Iris pigment epithelial cell (primary cell): ENCODE data around the gene MBD5.
"Not testable (repeated sequence)": the region's sequence is repeated elsewhere in the genome, so short reads cannot be mapped to it uniquely, and the experiment has no call there.

Experiments
- DNase-seq: peaks from one replicate; pipeline ENCODE4 v3.0.0-alpha.2; 2011; ENCODE audit warnings: low read depth

MBD5 gene

DNA sequence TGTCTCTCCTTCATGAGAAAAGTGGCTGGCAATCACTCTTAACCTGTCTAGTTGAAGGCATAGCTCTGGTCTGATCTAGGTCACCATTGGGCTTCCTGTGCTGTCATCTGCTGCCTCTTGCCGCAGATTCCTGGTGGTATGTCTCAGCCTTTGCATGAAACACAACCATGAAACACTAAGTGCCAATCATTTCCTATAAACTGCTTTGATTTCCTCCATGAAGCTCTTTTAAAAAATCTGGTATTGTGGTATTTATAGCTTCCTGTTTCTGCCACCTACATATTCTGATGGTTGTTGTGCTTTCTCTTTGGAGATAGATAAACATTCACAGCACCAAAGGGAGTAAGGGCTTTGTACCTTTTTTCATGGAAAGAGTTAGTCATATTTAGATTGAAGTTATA is 503.6 kb downstream of the MBD5 start:
- no peak for DNase-seq

DNA sequence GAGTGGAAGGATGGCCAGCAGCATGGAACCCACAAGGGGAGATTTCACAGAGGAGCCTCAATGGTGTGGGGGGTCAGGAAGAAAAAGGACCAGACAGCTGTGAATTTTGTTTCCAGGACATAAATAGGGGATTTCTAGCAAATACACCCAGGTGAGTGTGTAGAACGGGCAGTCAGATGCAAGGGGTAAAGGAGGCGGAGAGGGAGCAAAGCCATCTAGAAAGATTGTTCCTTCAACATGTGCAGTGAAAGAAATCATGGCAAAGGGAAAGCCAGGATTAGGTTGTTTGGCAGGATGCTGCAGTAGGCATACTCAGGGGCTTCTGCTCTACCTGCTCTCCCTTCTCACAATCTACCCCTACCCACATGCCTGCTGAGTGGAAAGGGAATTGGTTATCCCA is 504.2 kb downstream of the MBD5 start:
- DNase-seq, result no peak

DNA sequence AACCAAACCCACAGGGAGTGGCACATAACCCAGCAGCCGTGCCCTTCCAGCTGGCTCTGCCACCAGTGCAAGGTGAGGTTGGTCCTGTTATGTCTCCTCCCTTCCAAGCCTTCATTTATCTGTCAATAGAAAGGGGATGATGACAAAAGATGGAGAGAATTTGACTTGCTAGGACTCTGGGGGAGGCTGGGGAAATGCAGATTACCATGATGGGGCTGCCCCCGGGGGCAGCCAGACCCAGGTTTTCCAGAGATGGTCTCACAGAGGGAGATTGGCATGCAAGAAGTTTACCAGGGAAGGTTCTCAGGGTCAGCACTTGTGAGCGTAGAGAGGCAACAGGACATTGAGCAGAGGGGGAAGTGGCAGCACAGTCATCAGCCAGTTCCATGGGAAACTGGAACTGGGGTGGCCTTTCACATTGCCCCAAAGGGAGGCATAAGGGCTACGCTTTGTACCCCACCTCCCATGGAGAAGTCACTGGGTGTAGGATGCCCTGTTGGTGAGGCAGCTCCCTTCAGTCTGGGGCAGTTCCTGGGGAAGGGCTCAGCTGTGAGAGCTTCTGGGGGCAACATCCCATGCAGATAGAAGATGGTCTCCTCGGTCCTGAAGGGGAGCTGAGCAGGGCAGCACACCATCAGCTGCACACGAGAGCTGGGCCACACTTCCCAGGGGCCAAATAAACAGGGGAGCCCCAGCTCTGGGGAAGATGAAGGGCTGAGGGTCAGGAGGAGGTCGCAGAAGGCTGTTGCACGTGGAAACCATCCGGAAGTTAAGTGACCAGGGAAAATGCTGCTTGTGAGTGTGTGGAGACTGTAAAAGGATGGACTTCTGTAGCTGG is 505.8 kb downstream of the MBD5 start:
- no peak for DNase-seq

DNA sequence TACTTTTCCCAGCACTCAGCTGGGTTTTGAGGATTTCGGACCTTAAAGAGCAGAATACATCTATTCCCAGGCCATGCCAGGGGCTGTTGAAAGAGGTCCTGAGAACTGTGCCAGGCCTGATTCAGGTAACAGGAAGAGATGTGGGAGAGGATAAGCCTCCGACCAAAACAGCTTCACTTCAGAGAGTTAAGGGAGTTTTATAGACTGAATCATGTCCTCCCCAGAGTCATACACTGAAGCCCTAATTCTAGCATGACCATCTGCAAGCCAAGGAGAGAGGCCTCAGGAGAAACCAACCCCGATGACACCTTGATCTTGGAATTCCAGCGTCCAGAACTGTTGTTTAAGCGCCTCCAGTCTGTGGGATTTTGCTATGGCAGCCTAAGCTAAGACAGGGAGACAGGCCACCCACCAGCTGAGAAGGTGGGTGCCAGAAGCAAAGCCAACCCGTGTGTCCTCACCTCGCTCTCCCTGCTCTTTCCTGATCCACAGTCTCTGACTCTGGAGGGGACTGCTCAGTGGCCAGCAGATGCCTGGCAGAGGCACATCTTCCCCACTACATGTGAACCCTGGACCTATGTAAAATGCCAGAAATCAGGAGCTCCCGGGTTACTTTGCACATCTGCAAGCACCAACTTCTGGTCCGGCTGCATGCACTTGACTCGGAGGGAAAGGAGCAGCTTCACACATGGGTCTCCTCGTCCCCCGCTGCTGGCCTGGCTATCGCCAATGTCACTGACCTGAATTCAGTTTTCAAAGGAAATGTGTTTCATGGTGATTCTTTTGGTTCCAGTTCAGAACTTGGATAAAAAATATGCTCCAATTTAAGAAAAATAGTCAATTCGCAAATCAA is 506.8 kb downstream of the MBD5 start:
- no peak for DNase-seq

DNA sequence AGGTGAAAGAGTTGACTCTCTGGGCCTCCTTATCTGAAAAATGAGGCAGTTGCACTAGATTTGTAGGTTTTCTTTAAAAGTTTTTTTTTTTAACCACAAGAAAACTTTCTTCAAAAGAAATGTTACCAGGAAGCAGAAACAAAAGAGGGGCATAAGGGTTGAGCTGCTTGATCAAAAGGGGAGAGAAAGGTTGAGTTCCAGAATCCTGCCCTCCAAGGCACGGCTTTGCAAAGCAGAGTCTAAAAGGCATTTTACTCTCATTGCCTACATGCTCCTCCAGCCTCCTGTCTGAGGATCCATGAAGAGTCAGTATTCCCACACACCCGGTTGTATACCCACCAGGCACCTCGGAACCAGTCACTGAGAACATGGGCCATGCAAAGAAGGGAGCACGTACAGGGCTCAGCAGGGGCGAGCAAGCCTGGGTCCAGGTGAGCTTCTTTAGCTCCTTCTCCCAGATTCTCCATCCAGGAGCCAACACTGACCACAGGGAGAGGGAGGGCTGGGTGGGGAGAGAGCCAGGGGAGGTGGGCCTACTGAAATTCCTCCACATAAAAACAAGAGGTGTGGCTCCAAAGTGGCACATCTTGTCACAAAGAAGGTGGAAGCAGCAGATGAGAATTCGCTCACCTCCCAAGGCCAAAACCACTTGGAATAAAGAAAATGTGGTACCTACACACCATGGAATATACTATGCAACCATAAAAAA is 507.6 kb downstream of the MBD5 start:
- DNase-seq, result no peak

DNA sequence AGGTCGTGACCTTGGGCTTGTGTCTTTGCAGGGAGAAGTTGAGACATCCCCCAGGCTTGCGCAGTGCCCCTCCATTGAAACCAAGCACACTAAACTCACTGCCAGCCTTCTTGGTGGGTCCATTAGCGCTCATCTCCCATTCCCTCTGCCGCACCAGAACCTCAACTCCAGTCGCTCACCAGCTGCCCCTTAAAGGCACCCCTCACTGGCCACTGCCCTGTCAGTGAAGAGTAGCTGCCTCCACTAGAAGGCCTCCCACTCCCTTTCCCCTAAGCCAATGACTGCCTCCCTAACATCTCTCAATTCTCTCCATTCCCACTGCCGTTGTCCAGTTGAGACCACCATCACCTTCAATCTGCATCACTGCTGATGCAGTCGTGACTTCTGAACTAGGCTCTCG is 508.9 kb downstream of the MBD5 start:
- DNase-seq, result no peak

DNA sequence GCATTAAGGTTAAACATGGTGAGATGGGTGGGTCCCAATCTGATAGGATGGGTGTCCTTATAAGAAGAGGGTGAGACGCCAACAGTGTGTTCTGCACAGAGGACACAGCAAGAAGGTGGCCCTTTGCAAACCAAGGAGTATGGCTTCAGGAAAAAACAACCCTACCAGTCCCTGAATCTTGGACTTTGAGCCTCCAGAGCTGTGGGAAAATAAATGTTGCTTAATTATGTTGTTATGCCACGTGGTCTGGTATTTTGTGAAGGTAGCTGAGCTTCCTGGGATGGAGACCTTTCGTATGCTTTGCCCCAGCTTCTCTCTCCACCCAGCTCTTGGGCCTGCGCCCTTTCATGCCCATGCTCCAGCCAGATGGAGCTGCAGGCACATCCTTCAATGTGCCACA is 509.5 kb downstream of the MBD5 start:
- no peak for DNase-seq

DNA sequence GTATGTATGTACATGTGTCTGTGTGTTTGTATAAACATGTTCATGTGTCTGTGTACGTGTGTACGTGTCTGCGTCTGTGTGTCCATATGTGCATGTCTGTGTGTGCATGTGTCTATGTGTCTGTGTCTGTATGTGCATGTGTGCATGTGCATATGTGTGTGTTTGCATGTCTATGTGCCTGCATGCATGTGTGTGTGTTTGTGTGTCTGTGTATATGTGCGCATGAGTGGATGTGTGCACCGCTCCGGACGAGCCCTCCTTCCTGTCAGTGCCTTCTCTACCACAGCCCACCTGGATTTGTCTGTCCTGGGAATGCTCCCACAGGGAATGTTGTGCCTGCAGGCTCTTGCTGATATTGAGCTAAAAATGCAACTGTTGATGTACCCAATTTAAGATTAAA is 510.3 kb downstream of the MBD5 start:
- DNase-seq, result no peak

DNA sequence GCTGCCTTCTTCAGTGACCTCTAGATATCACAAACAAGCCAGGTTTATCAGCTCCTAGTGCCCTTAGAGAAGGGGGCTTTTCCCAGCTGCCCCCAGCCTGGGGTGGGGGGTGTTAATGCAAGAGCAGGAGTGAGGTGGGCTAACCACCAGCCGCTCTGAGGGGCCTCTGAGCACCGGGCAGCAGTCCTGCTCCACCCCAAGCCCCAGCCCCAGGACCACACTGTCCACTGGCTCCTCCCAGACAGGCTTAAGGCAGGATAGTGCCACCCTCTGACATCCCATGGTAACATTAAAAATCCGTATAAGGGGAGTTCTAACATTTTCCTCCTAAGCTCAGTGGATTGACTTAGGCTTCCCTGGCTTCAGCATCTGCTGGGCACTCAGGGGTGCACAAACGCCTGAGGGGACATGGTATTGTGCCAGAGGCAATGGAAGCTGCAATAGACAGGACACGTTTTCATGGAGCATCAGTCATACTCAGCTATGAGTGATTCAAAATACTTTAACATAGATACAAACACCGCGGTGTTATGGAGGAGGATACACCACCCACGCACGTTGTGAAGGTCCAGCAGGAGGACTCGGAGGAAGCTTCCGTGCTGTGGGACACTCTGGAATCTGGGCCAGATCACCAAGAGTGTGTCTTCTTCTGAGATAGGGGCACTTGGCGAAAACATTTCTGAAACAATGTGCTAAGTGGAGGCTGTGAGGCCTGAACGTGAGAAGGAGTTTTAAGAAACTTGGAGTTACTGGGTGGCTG is 511.0 kb downstream of the MBD5 start:
- no peak for DNase-seq

DNA sequence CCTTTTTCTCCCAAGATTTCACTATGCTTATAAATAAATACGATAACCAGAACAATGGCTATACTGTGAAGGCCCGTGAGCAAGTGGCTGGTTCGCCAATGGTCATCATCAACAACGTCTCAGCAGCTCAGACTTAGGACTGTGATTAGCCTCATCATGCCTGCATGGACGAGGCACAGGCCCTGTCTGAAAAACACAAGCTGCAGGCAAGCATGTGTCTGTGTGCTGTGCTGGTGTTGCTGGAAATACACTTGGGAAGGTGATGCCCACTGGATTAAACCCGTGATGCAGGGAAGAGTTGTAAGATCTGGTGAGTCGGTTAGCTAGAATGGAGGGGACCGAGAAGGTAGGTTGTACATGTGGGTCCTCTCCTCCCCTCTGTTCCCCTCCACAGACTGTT is 512.1 kb downstream of the MBD5 start:
- no peak for DNase-seq

DNA sequence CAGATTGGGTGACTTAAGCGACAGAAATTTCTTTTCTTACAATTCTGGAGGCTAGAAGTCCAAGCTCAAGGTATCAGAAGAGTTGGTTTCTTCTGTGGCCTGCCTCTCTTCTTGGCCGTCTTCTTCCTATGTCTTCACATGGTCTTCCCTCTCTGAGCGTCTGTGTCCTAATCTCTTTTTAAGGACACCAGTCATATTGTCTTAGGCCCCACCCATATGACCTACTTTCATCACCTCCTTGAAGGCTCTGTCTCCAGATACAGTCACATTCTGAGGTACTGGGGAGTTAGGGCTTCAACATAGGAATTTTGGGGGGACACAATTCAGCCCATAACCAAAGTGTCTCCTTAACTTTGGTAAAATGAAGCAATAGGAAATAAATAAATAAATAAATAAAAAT is 512.8 kb downstream of the MBD5 start:
- no peak for DNase-seq

DNA sequence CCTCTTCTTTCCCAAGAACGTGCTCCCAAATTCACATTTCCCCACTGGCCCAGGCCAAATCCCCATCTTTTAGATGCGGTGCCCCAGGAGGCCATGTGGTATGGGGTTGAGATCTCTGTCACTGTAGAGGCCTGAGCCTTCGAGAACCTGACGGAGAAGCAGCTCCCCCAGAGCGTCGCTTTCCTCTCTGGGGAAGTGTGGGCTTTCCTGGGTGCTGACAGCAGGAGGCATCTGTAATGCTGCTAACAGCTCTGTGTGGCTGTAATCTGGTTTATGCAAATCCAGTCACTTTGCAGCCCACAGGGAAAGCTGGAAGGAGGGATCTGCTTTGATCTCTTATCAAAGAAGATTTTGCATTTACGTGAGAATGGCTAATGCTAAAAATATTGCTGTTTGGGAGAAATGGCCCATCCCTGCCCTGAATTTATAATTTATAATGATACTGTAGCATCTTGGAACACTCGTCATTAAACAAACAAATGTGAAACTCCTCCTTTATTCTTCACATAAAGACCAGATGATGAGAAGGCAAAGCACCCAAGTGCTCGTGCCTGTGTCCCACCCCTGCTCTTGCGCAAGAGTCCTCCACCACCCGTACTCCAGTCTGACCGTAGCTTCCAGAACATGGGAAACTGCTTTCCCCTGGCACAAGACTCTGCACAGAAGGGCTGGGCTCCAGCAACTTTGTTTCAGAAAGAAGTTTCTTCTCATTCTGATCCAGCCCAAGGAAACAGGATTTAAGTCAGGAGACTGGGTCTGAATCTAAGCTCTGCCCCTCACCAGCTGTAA is 513.7 kb downstream of the MBD5 start:
- DNase-seq, result no peak

DNA sequence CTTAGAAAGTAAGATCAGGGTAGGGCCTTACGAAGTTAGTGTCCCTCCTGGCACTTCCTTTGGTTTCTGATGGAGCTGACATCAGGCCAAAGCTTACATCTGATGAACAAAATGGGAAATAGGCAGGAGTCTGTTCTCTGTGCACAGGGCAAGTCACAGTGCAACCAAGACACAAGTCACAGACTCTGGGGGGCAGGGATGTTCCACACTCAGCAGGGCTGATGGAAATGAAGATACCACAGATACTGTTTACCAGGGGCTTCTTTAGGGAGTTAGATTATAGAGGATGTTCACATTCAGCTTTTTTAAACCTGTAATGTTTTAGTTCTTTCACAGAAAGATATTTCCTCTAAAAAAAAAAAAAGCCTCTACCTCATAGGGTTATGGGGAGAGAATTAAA is 517.5 kb downstream of the MBD5 start:
- no peak for DNase-seq

DNA sequence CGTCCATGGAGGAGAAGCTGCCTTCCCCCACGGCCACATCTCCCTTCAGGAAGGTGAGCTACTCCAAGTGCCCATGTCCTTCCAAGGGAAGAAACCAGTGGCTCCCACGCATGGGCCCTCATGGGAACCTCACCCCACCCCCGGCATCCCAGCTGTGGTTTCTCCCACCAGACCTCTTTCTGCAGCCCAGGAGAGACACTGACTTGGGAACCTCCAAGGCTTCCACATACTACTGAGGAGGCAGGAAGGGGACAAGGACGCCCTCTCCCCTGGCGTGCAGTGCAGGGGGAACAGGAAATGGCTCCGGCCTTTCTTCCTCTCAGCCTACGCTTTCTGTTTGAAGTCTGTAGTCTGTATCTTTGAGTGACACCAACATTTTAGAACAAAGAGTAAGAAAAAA is 519.1 kb downstream of the MBD5 start:
- DNase-seq, result no peak

DNA sequence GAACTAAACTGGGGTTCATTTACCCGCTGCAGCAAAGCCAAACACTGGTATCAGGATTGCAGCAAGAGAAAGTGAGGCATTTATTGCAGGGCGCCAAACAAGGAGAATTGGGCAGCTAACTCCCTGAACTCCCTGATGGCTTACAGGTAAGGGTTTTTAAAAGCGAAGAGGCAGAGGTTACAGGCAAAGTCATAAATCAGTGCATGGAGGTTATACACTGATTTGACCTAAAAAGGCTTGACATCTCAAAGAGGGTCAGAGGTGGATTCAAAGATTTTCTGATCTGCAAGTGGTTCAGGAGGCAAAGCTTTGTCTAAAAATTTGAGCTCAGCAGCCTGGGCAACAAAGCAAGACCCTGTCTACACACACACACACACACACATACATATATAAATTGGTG is 520.9 kb downstream of the MBD5 start:
- DNase-seq, result no peak

DNA sequence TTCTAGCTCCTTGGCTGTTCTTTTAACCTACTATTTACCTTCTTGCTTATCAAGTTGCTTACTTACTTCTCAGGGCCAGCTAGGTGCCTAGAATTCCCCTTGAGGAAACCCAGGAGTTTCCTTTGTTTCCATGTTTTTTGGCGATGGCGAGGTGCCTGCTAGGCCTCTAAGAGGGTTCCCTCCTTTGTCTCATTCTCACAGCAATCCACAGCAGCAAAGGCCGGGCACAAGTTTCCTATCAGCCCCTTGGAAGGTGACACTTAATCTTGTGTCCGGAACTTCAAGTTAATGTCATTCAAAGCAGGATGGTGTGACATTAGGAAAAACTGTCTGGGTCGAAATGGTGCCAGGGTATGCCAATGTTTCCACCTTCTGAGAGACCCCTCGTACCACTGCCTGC is 521.7 kb downstream of the MBD5 start:
- DNase-seq, result no peak

DNA sequence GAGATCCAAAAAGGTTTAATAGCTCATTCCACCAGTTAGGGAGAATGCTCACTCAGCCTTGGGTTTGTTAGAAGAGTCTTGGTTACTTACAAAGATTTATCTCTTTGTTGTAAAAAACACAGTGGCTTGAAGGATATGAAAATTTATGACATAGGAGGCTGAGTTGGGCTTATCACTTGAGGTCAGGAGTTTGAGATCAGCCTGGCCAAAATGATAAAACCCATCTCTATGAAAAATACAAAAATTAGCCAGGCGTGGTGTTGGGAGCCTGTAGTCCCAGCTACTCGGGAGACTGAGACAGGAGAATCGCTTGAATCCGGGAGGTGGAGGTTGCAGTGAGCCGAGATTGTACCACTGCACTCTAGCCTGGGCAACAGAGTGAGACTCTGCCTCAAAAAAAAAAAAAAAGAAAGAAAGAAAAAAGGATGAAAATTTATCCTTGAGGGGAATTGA is 522.2 kb downstream of the MBD5 start:
- not testable (repeated sequence) for DNase-seq

DNA sequence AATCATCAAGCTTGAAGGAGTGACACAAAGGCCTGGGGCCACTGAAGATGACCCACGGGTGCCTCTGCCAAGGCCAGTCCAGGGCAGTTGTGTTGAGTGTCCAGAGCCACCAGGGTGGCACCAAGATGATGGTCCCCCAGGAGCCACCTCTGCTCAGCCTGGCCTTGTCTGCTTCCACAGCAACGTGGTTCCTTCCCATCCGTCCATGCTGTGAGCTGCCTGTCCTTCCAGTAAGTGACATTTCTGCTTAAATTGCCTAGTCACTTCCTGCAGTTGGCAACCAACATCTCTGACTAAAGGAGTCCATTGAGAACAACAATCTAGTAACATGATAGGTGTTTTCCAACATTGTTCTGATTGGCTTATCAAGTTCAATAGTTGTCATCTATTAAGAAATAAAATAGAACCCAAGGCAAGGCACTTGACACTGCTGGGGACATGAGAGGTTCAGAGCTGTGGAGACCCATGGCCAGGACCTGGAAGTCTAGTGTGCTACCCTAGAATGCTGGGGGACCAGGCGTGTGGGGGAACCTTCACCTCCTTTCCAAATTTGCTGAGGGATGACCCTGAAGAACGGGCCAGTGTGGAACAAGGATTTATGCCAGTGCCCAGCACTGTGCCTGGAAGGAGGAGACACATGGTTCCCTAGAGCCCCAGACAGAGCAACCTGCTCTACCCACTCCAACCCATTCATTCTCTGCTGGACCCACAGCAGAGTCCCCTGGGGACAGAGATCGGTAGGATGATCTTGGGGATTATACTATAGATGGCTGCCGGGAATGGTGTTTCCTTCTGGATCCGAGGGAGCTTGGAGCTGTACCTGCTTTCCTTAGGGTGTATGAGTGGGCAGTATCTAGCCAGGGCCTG is 524.7 kb downstream of the MBD5 start:
- DNase-seq, result no peak

DNA sequence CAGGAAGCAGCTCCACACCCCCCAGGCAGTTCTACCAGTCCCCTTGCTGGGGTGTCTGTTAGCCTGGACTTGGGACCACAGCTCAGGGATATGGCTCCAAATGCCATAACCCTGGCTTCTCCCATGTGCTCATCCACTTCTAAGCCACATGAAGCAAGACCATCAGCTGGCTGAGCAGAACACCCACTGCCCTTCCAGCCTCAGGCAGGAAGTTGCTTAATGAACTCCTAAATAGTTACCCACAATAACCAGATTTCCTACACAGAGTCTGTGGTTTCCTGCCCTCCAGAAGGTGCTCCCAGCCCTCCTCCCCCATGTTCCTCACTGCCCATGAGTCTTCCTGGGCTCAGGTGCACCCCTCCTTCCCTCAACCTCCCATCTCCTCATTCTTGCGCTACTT is 525.4 kb downstream of the MBD5 start:
- DNase-seq, result peak; percentile 22
